HepG2 (cell line): ENCODE data around the gene HES6. TPM values are rescaled to one million over a fixed set of nuclear protein-coding genes. Genes with fewer than 3 reads are reported as not detected.

Experiments
- BRCA1 ChIP-seq: sonication (generic); formaldehyde crosslinking; IDR thresholded peaks from 2 replicates; pipeline ENCODE4 v1.4.0; 2020; ENCODE audit warnings: missing genetic modification reagents
- CSRNP1 ChIP-seq: sonication (generic); formaldehyde crosslinking; IDR thresholded peaks from 2 replicates; pipeline ENCODE4 v1.8.1; 2023; ENCODE audit warnings: mild to moderate bottlenecking, missing genetic modification reagents
- IRF9 ChIP-seq: sonication (generic); formaldehyde crosslinking; IDR thresholded peaks from 2 replicates; pipeline ENCODE4 v1.8.0; 2022; ENCODE audit warnings: missing genetic modification reagents, mild to moderate bottlenecking, borderline replicate concordance
- KLF13 ChIP-seq: sonication (generic); formaldehyde crosslinking; IDR thresholded peaks from 2 replicates; pipeline ENCODE4 v1.4.0; 2020; ENCODE audit warnings: mild to moderate bottlenecking, missing genetic modification reagents
- LCORL ChIP-seq, 2 experiments: fragments of 450-650 bp in 1 of 2; sonication (generic) in 1 of 2; formaldehyde crosslinking in 1 of 2; IDR thresholded peaks; 2 replicates each; pipeline versions ENCODE4 v1.5.0 to v1.6.1; 2017 to 2020; ENCODE audit warnings: antibody characterized with exemption in 1 of 2, missing genetic modification reagents in 1 of 2
- NR1H2 ChIP-seq: sonication (generic); formaldehyde crosslinking; IDR thresholded peaks from 2 replicates; pipeline ENCODE4 v1.8.1; 2022; ENCODE audit warnings: low read depth, missing genetic modification reagents, borderline replicate concordance
- RAD21 ChIP-seq: fragments of 450-650 bp; formaldehyde crosslinking; IDR thresholded peaks from 2 replicates; pipeline ENCODE4 v1.5.0; 2020; ENCODE audit warnings: mild to moderate bottlenecking
- REST ChIP-seq, 2 experiments: IDR thresholded peaks; 2 replicates each; pipeline ENCODE4 v1.6.1; 2011 to 2012; ENCODE audit warnings: low read length in 2 of 2, borderline replicate concordance in 1 of 2, low read depth in 1 of 2, mild to moderate bottlenecking in 1 of 2, moderate library complexity in 1 of 2
- SIN3A ChIP-seq: IDR thresholded peaks from 2 replicates; pipeline ENCODE4 v1.6.1; 2011; ENCODE audit warnings: low read depth, mild to moderate bottlenecking, control low read depth, low read length, borderline replicate concordance
- SPEN ChIP-seq: sonication (generic); formaldehyde crosslinking; IDR thresholded peaks from 2 replicates; pipeline ENCODE4 v1.5.1; 2020; ENCODE audit warnings: low read depth, mild to moderate bottlenecking, missing genetic modification reagents
- TEF ChIP-seq: sonication (generic); formaldehyde crosslinking; IDR thresholded peaks from 2 replicates; pipeline ENCODE4 v1.5.0; 2020; ENCODE audit warnings: missing genetic modification reagents
- ZNF17 ChIP-seq: sonication (generic); formaldehyde crosslinking; IDR thresholded peaks from 2 replicates; pipeline ENCODE4 v1.5.0; 2020; ENCODE audit warnings: mild to moderate bottlenecking, missing genetic modification reagents
- ZNF260 ChIP-seq: sonication (generic); formaldehyde crosslinking; IDR thresholded peaks from 2 replicates; pipeline ENCODE4 v1.4.0; 2020; ENCODE audit warnings: missing genetic modification reagents, low read depth, mild to moderate bottlenecking, borderline replicate concordance
- ZNF274 ChIP-seq: sonication (generic); formaldehyde crosslinking; IDR thresholded peaks from 2 replicates; pipeline ENCODE4 v1.5.1; 2020; ENCODE audit warnings: mild to moderate bottlenecking, missing genetic modification reagents
- ZNF30 ChIP-seq: sonication (generic); formaldehyde crosslinking; IDR thresholded peaks from 2 replicates; pipeline ENCODE4 v1.5.0; 2020; ENCODE audit warnings: mild to moderate bottlenecking, missing genetic modification reagents
- ZNF441 ChIP-seq: sonication (generic); formaldehyde crosslinking; IDR thresholded peaks from 2 replicates; pipeline ENCODE4 v1.7.0; 2021; ENCODE audit warnings: missing genetic modification reagents, borderline replicate concordance
- ZNF510 ChIP-seq: sonication (generic); formaldehyde crosslinking; IDR thresholded peaks from 2 replicates; pipeline ENCODE4 v1.4.0; 2020; ENCODE audit warnings: low read depth, mild to moderate bottlenecking, missing genetic modification reagents
- ZNF614 ChIP-seq: IDR thresholded peaks from 2 replicates; pipeline ENCODE4 v1.6.1; 2018; ENCODE audit warnings: missing biosample characterization, missing genetic modification reagents, inconsistent platforms, borderline replicate concordance
- ZNF879 ChIP-seq: sonication (generic); formaldehyde crosslinking; IDR thresholded peaks from 2 replicates; pipeline ENCODE4 v1.8.1; 2023; ENCODE audit warnings: missing genetic modification reagents
- ZSCAN20 ChIP-seq: sonication (generic); formaldehyde crosslinking; IDR thresholded peaks from 2 replicates; pipeline ENCODE4 v1.4.0; 2020; ENCODE audit warnings: missing genetic modification reagents, mild to moderate bottlenecking, borderline replicate concordance
- polyA plus RNA-seq, 8 experiments: library from polyadenylated mRNA; depleted of rRNA in 3 of 8; stranded (reverse) in 7 of 8; unstranded in 1 of 8; fragments of >200 nt; fragmentation: Illumina TruSeq in 4 of 8; extraction: Trizol in 4 of 8; gene quantifications; 2 replicates each; pipeline versions ENCODE4 v1.2.1 to v1.2.3, GENCODE V29; 2011 to 2016; ENCODE audit warnings: low read depth in 4 of 8, missing spikeins in 1 of 8, mixed read lengths in 1 of 8; ENCODE audit not compliant: insufficient read depth in 1 of 8
- total RNA-seq, 5 experiments: library from RNA; depleted of rRNA; stranded (reverse); fragments of >200 nt; fragmentation: Illumina TruSeq; extraction: Trizol; gene quantifications; 2 replicates each; pipeline ENCODE4 v1.2.3, GENCODE V29; 2016; ENCODE audit warnings: low read depth in 1 of 5

The HES6 gene
- total and polyA plus RNA-seq, 2 of the 13 experiments (the other 11 are each of a cell fraction or from before 2014, with no cell fraction given): 19.5 to 82.8 TPM

- TF ChIP-seq ZNF879 (CRISPR knock-in tag) (0 out of 2 replicates have a peak, but pooled peaks have one; percentile 0), SIN3A (peak; percentile 71; the same call in 1 of the 2 replicates), ZNF260 (CRISPR knock-in tag) (0 out of 2 replicates have a peak, but pooled peaks have one; percentile 52), SPEN (CRISPR knock-in tag) (peak; percentile 67), BRCA1 (CRISPR knock-in tag) (no peak), ZSCAN20 (CRISPR knock-in tag) (peak; percentile 60; the same call in 1 of the 2 replicates), IRF9 (CRISPR knock-in tag) (0 out of 2 replicates have a peak, but pooled peaks have one; percentile 10), ZNF614 (CRISPR knock-in tag) (peak; percentile 25; the same call in 1 of the 2 replicates), REST (IDR thresholded peaks at IDR 0.05; ENCODE audit: borderline replicate concordance in 1 of 2, low read depth in 1 of 2, low read length in 2 of 2) (peak in 1 of 2 experiments; percentile 37; a peak in 1 of 4 replicates), ZNF30 (no peak), ZNF274 (peak; percentile 80; the same call in 1 of the 2 replicates), NR1H2 (CRISPR knock-in tag) (no peak), ZNF510 (CRISPR knock-in tag) (0 out of 2 replicates have a peak, but pooled peaks have one; percentile 58), TEF (CRISPR knock-in tag) (0 out of 2 replicates have a peak, but pooled peaks have one; percentile 23), KLF13 (CRISPR knock-in tag) (no peak), CSRNP1 (CRISPR knock-in tag) (peak; percentile 76), LCORL (IDR thresholded peaks at IDR 0.05) (no peak), LCORL (CRISPR knock-in tag; IDR thresholded peaks at IDR 0.05) (no peak), ZNF441 (CRISPR knock-in tag) (peak; percentile 65; the same call in 1 of the 2 replicates), RAD21 (peak; percentile 43), ZNF17 (no peak)
Measured at GRCh38 chr2:238203094-238203972, 36.5 kb downstream of the HES6 start, which contains the start of gene ILKAP (continued).
